Activated naive CD4-positive, alpha-beta T cell treated with anti-CD3 and anti-CD28 coated beads, Interleukin-2, amount 10 ng/mL, durations not matched to agents 7 days and 5 days (primary cell): ENCODE measurements around the gene CLPX.

Source experiments
- CTCF ChIA-PET: fragments of 350-600 bp; sonication (Branson Sonifier 250); formaldehyde crosslinking; loops from one replicate; lab custom pipeline; 2021; ENCODE audit warnings: antibody characterized with exemption; lab: Charles Lee
- DNase-seq: peaks from one replicate; pipeline ENCODE4 v3.0.0-alpha.2; 2020
- H3K27ac Mint-ChIP-seq: one replicate; pipeline ENCODE4 v1.8.0; 2021; ENCODE audit warnings: mild to moderate bottlenecking, moderate library complexity, mixed read lengths
- H3K27me3 Mint-ChIP-seq: one replicate; pipeline ENCODE4 v1.8.0; 2021; ENCODE audit warnings: mild to moderate bottlenecking, mixed read lengths
- H3K36me3 Mint-ChIP-seq: one replicate; pipeline ENCODE4 v1.8.0; 2021; ENCODE audit warnings: mixed read lengths
- H3K4me1 Mint-ChIP-seq: one replicate; pipeline ENCODE4 v1.8.0; 2021; ENCODE audit warnings: mixed read lengths
- H3K4me3 Mint-ChIP-seq: one replicate; pipeline ENCODE4 v1.8.0; 2021; ENCODE audit warnings: mild to moderate bottlenecking, moderate library complexity, mixed read lengths
- H3K9me3 Mint-ChIP-seq: one replicate; pipeline ENCODE4 v1.8.0; 2021; ENCODE audit warnings: mixed read lengths

Gene CLPX

DNA sequence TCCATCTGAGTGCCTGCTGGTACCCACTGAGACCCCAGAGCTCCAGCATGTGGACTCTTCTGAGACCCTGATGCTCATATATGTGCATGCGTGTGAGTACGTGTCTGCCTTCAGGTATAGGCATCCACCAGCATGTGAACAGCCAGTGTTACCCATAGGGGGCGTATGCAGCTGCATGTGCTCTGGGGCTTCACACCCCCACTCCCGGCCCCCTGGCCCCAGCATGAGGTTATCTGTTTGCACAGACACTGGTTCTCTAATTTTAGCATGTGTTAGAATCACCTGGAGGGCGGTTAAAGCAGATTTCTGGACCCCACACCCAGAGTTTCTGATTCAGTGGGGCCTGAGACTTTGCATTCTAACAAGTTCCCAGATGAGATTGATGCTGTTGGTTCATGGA lies 27.0 kb upstream of the CLPX start:
- Mint-ChIP-seq H3K4me3 (no peak overlapping the region), H3K36me3 (no peaks in the 10 kb centered on the region), H3K4me1 (no peaks in the 10 kb centered on the region), H3K9me3 (no peaks in the 10 kb centered on the region), H3K27me3 (peaks cover 5% of the 10 kb centered on the region), H3K27ac (no peak overlapping the region)
- CTCF ChIA-PET: interaction anchor here (0.7 to 2.3 kb wide), 4 partner anchors 10 to 40 kb away, joined by 3 to 12 read pairs (median 3); no protein-coding TSS in a partner anchor
- peak; percentile 52 for DNase-seq

GRCh38 chr15:65211482-65211982 lies 26.4 kb upstream of the CLPX start:
- CTCF ChIA-PET: interaction anchor here (0.7 to 2.3 kb wide), 4 partner anchors 9 to 41 kb away, joined by 3 to 12 read pairs (median 3); no protein-coding TSS in a partner anchor
- DNase-seq: no peak
- H3K36me3 Mint-ChIP-seq: no peaks in the 10 kb centered on the region
- H3K4me1 Mint-ChIP-seq: no peaks in the 10 kb centered on the region
- no peak overlapping the region for H3K4me3 Mint-ChIP-seq
- peaks cover 5% of the 10 kb centered on the region for H3K27me3 Mint-ChIP-seq
- H3K27ac Mint-ChIP-seq: no peak overlapping the region
- H3K9me3 Mint-ChIP-seq: no peaks in the 10 kb centered on the region

- Mint-ChIP-seq H3K4me1 (no peaks in the 10 kb centered on the region), H3K36me3 (no peaks in the 10 kb centered on the region), H3K27ac (no peak within 1 kb of the TSS), H3K9me3 (no peaks in the 10 kb centered on the region), H3K27me3 (peaks cover 5% of the 10 kb centered on the region), H3K4me3 (no peak within 1 kb of the TSS)
- CTCF ChIA-PET: interaction anchor here (1.0 to 2.3 kb wide), 2 partner anchors 9 to 15 kb away, joined by 3 to 12 read pairs; no protein-coding TSS in a partner anchor
- no peak for DNase-seq
Observed at GRCh38 chr15:65210770-65211481, 25.8 kb upstream of the CLPX start, which contains the start of gene CILP. Gene CILP, minus strand, starts transcription at chr15:65211473. Its CDS starts 1,718 bp downstream, at chr15:65209755.

- CTCF ChIA-PET: interaction anchor here (0.6 kb wide), 1 partner anchor 166 kb away, joined by 3 read pairs; no protein-coding TSS in a partner anchor
- no peak overlapping the region for H3K27ac Mint-ChIP-seq
Observed at GRCh38 chr15:65209701-65210643, 24.8 kb upstream of the CLPX start.

GRCh38 chr15:65208647-65209046 lies 23.5 kb upstream of the CLPX start:
- no peak overlapping the region for H3K4me3 Mint-ChIP-seq
- H3K4me1 Mint-ChIP-seq: no peaks in the 10 kb centered on the region
- peaks cover 12% of the 10 kb centered on the region for H3K27me3 Mint-ChIP-seq
- H3K36me3 Mint-ChIP-seq: no peaks in the 10 kb centered on the region
- H3K27ac Mint-ChIP-seq: no peak overlapping the region
- CTCF ChIA-PET: interaction anchor here (0.6 kb wide), 3 partner anchors 75 to 112 kb away, joined by 3 read pairs; no protein-coding TSS in a partner anchor
- DNase-seq: no peak
- H3K9me3 Mint-ChIP-seq: no peaks in the 10 kb centered on the region

More at GRCh38 chr15:65209701-65210643, 24.8 kb upstream of the CLPX start:
- Mint-ChIP-seq H3K36me3 (no peaks in the 10 kb centered on the region), H3K4me3 (no peak overlapping the region), H3K4me1 (no peaks in the 10 kb centered on the region), H3K9me3 (no peaks in the 10 kb centered on the region), H3K27me3 (peaks cover 5% of the 10 kb centered on the region)
- DNase-seq: no peak

- CTCF ChIA-PET: interaction anchor here (0.5 to 1.4 kb wide), 2 partner anchors 9 to 92 kb away, joined by 3 to 4 read pairs; no protein-coding TSS in a partner anchor
- DNase-seq: no peak
Observed at GRCh38 chr15:65207280-65207840, 22.2 kb upstream of the CLPX start.

DNA sequence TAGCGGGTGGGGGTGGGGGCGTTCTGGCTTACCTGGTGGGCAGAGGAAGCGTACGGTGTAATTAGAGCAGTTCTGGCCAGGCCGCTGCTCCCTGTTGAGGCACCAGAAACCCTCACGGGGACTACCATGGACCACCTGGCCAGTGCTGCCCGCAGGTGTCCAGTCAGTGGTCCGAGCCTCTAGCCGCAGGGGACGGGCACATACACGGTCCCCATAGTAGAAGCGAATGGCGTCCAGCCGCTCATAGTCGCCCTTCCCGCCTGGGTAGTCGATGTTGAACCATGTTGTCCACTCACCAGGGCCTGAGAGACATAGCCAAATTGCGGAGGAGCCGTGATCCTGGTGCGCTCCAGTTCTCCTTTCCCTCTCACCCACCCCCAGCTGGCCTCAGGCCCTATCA lies 21.6 kb upstream of the CLPX start:
- no peak for DNase-seq
- peaks cover 21% of the 10 kb centered on the region for H3K27me3 Mint-ChIP-seq
- no peak overlapping the region for H3K4me3 Mint-ChIP-seq
- no peaks in the 10 kb centered on the region for H3K36me3 Mint-ChIP-seq
- no peak overlapping the region for H3K27ac Mint-ChIP-seq
- no peaks in the 10 kb centered on the region for H3K4me1 Mint-ChIP-seq
- CTCF ChIA-PET: interaction anchor here (0.5 to 1.4 kb wide), 2 partner anchors 9 to 91 kb away, joined by 3 to 4 read pairs; no protein-coding TSS in a partner anchor
- no peaks in the 10 kb centered on the region for H3K9me3 Mint-ChIP-seq

More at GRCh38 chr15:65207280-65207840, 22.2 kb upstream of the CLPX start:
- Mint-ChIP-seq H3K9me3 (no peaks in the 10 kb centered on the region), H3K36me3 (no peaks in the 10 kb centered on the region), H3K4me1 (no peaks in the 10 kb centered on the region), H3K4me3 (no peak overlapping the region), H3K27ac (no peak overlapping the region), H3K27me3 (peaks cover 21% of the 10 kb centered on the region)

GRCh38 chr15:65204931-65205660 lies 20.0 kb upstream of the CLPX start:
- Mint-ChIP-seq H3K27ac (no peak overlapping the region), H3K27me3 (peaks cover 31% of the 10 kb centered on the region), H3K9me3 (no peaks in the 10 kb centered on the region), H3K4me3 (no peak overlapping the region), H3K4me1 (no peaks in the 10 kb centered on the region), H3K36me3 (no peaks in the 10 kb centered on the region)
- CTCF ChIA-PET: no interaction called here
- DNase-seq: no peak

DNA sequence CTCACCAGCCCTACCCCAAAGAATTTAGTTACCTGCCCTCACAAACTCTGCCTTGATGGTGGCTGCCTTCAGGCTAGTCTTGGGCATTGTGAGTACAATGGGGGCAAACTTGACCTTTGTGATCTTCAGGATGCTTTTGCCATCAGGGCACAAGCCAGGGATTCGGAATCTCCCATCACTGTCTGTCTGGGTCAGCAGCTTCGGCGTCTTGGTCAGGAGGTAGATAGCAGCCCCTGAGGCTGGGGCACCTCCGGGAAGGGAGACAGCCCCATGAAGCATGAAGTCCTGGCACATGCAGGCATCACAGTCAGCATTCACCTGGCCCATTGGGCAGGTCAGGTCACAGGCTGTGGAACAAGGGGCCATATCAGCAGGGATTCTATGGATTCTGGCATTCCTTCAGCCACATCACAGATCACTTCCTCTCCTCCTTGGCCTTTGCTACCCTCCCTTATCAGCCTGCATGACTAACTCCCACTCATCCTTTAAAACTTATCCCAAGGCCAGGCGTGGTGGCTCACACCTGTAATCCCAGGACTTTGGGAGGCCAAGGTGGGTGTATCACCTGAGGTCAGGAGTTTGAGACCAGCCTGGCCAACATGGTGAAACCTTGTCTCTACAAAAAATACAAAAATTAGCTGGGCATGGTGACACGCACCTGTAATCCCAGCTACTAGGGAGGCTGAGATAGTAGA lies 19.2 kb upstream of the CLPX start:
- Mint-ChIP-seq H3K9me3 (no peaks in the 10 kb centered on the region), H3K27me3 (peaks cover 26% of the 10 kb centered on the region), H3K36me3 (no peaks in the 10 kb centered on the region), H3K4me1 (no peaks in the 10 kb centered on the region), H3K27ac (no peak overlapping the region), H3K4me3 (no peak overlapping the region)
- CTCF ChIA-PET: no interaction called here
- no peak for DNase-seq

DNA sequence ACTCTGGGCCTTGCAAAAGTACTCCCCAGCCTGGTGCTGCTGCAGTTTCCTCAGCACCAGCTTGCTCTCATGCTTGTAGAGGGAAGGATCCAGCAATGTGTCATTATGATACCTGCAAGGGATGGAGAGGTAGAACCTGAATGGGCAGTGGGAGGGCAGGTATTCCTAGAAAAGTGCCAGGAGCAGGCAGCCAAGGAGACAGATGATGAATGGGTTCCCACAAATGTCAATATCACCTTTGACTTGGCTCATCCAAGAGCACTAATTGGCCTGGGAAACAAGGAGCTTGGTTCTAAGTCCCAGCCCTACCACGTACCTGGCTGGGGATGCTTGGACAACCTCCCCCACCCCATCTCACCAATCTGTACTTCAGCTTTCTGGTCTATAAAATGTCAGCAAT lies 16.8 kb upstream of the CLPX start:
- Mint-ChIP-seq H3K9me3 (no peaks in the 10 kb centered on the region), H3K4me1 (no peaks in the 10 kb centered on the region)
- CTCF ChIA-PET: interaction anchor here (2.5 kb wide), 1 partner anchor 10 kb away, joined by 12 read pairs; the partner anchor contains the start of gene CILP

DNA sequence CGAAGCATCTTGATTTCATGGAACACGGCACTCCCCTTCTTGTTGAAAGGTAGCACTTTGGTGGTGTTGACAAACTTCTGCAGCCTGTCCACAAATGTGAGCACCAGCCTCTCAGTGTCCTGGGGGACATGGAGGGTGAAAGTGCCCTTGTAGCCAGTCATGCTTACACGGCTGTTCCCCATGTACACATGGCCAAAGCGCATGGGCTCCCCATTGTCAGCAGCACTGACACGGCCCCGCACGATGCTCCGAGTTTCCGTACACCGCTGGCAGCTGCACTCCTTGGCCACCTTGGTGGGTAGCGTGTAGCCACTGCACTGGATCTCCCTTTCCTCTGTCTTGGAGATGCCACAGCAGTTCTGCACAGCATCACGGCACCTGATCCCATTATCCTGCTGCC lies 13.4 kb upstream of the CLPX start:
- CTCF ChIA-PET: no interaction called here
- no peak for DNase-seq
- no peaks in the 10 kb centered on the region for H3K36me3 Mint-ChIP-seq
- peaks cover 18% of the 10 kb centered on the region for H3K27me3 Mint-ChIP-seq
- no peak overlapping the region for H3K4me3 Mint-ChIP-seq
- no peaks in the 10 kb centered on the region for H3K4me1 Mint-ChIP-seq
- no peak overlapping the region for H3K27ac Mint-ChIP-seq
- H3K9me3 Mint-ChIP-seq: no peaks in the 10 kb centered on the region

More for the DNA sequence above, 16.8 kb upstream of the CLPX start:
- H3K27me3 Mint-ChIP-seq: peaks cover 26% of the 10 kb centered on the region
- no peaks in the 10 kb centered on the region for H3K36me3 Mint-ChIP-seq
- no peak overlapping the region for H3K27ac Mint-ChIP-seq
- DNase-seq: no peak
- no peak overlapping the region for H3K4me3 Mint-ChIP-seq

- CTCF ChIA-PET: interaction anchor here (1.2 kb wide), 1 partner anchor 73 kb away, joined by 3 read pairs; no protein-coding TSS in a partner anchor
- Mint-ChIP-seq H3K27ac (no peak overlapping the region), H3K4me1 (no peaks in the 10 kb centered on the region), H3K36me3 (no peaks in the 10 kb centered on the region), H3K4me3 (no peak overlapping the region), H3K9me3 (no peaks in the 10 kb centered on the region), H3K27me3 (peaks cover 12% of the 10 kb centered on the region)
- DNase-seq: no peak
Observed at GRCh38 chr15:65197337-65197645, 12.1 kb upstream of the CLPX start.
